Astrocyte (in vitro differentiated cells and primary cell): ENCODE measurements around the gene ARHGAP26.

Experiments
- CTCF ChIP-seq: IDR thresholded peaks from 2 replicates; pipeline ENCODE4 v1.5.1; 2011; ENCODE audit warnings: low read depth, mild to moderate bottlenecking, inconsistent platforms, low read length, moderate library complexity; ENCODE audit not compliant: insufficient read depth
- EZH2 ChIP-seq: IDR thresholded peaks from 2 replicates; pipeline ENCODE4 v1.6.1; 2012; ENCODE audit warnings: mild to moderate bottlenecking, low read length, inconsistent platforms; ENCODE audit not compliant: insufficient read depth

GRCh38 chr5:143093452-143094086 lies 323.4 kb downstream of the ARHGAP26 start:
- no peak for TF ChIP-seq CTCF
- TF ChIP-seq EZH2: no peak
